GM12878 (cell line): ENCODE measurements around the gene FGF14. TPM values are rescaled to one million over a fixed set of nuclear protein-coding genes. Genes with fewer than 3 reads are reported as not detected.

ENCODE experiments used
- ATAC-seq: fragments of 200-7000 bp; cut with Tn5 transposase; 3 replicates; pipeline ENCODE4 v1.9.1; 2020; ENCODE audit warnings: mild to moderate bottlenecking, moderate library complexity
- BruUV-seq: library from RNA; stranded (reverse); fragments of 400-500 nt; replicated peaks from 2 replicates; lab custom pipeline; 2021; lab: Mats Ljungman, UMichigan
- CTCF ChIA-PET: fragments of 300-600 bp; sonication (Branson Sonifier 250); formaldehyde crosslinking; extraction: SDS; loops from one replicate; lab custom pipeline; 2021; ENCODE audit warnings: inconsistent platforms; lab: Yijun Ruan, JAX
- POLR2A ChIA-PET: fragments of 350-600 bp; formaldehyde crosslinking; extraction: SDS; loops from one replicate; lab custom pipeline; 2021; ENCODE audit warnings: inconsistent platforms; lab: Charles Lee
- RAD21 ChIA-PET: fragments of 300-600 bp; sonication (Branson Sonifier 250); formaldehyde crosslinking; loops from one replicate; lab custom pipeline; 2023; ENCODE audit warnings: antibody characterized with exemption; ENCODE audit not compliant: unreplicated experiment; lab: Charles Lee
- SMC1A ChIA-PET: fragments of 300-600 bp; sonication (Branson Sonifier 250); formaldehyde crosslinking; loops from one replicate; lab custom pipeline; 2023; ENCODE audit not compliant: unreplicated experiment, uncharacterized antibody; lab: Charles Lee
- DNase-seq: peaks from one replicate; pipeline ENCODE4 v3.0.0-alpha.2; 2011; ENCODE audit warnings: low read depth, low spot score
- FAIRE-seq: peaks from 3 replicates; lab custom pipeline; 2011; peaks lifted over from hg19 to GRCh38; lab: Jason Lieb, UNC
- H2AFZ ChIP-seq: 2 replicates; pipeline ENCODE4 v1.6.0; 2011; ENCODE audit warnings: low read depth, low read length, control low read depth; ENCODE audit not compliant: control insufficient read depth
- H3K27ac ChIP-seq: 2 replicates; pipeline ENCODE4 v1.5.1; 2011; ENCODE audit warnings: control low read depth; ENCODE audit not compliant: control insufficient read depth, insufficient read depth
- H3K27me3 ChIP-seq, 2 experiments: replicated peaks in 1 of 2; 2 replicates each; pipeline versions ENCODE4 v1.6.0 to v1.6.1; 2011; ENCODE audit warnings: low read length in 1 of 2; ENCODE audit not compliant: control insufficient read depth in 2 of 2, insufficient read depth in 2 of 2
- H3K36me3 ChIP-seq, 2 experiments: 2 replicates each; pipeline ENCODE4 v1.5.1; 2011; ENCODE audit warnings: low read length in 1 of 2; ENCODE audit not compliant: control insufficient read depth in 2 of 2, insufficient read depth in 2 of 2
- H3K4me1 ChIP-seq: 2 replicates; pipeline ENCODE4 v1.6.1; 2011; ENCODE audit warnings: mild to moderate bottlenecking, low read length, moderate library complexity, mixed read lengths; ENCODE audit not compliant: control insufficient read depth, insufficient read depth
- H3K4me2 ChIP-seq: 2 replicates; pipeline ENCODE4 v1.6.0; 2011; ENCODE audit warnings: control low read depth; ENCODE audit not compliant: control insufficient read depth, insufficient read depth
- H3K4me3 ChIP-seq: fragments of 200-600 bp; sonication (generic); 2 replicates; pipeline ENCODE4 v1.5.1; 2016
- H3K79me2 ChIP-seq: 2 replicates; pipeline ENCODE4 v1.6.0; 2011; ENCODE audit warnings: low read length; ENCODE audit not compliant: control insufficient read depth, insufficient read depth
- H3K9ac ChIP-seq: 2 replicates; pipeline ENCODE4 v1.8.0; 2011; ENCODE audit warnings: low read length, control low read depth, mixed read lengths; ENCODE audit not compliant: control insufficient read depth, insufficient read depth
- H3K9me3 ChIP-seq: replicated peaks from 3 replicates; pipeline ENCODE4 v1.5.1; 2011; ENCODE audit warnings: mild to moderate bottlenecking, low read length; ENCODE audit not compliant: control insufficient read depth, insufficient read depth
- H4K20me1 ChIP-seq: 2 replicates; pipeline ENCODE4 v1.6.0; 2011; ENCODE audit not compliant: control insufficient read depth, insufficient read depth
- E2F8 ChIP-seq: fragments of 450-650 bp; IDR thresholded peaks from 2 replicates; pipeline ENCODE4 v1.6.1; 2018; ENCODE audit warnings: mild to moderate bottlenecking, low read depth, moderate library complexity; ENCODE audit not compliant: partially characterized antibody
- GATAD2B ChIP-seq: fragments of 450-650 bp; conservative IDR thresholded peaks from 2 replicates; pipeline ENCODE4 v1.6.1; 2017; ENCODE audit warnings: low read depth, mild to moderate bottlenecking, moderate library complexity
- JUND ChIP-seq: IDR thresholded peaks from 2 replicates; pipeline ENCODE4 v1.6.1; 2012; ENCODE audit warnings: low read depth, mild to moderate bottlenecking, low read length, improper control_type of control experiment, moderate library complexity
- MEF2B ChIP-seq: fragments of 450-650 bp; IDR thresholded peaks from 2 replicates; pipeline ENCODE4 v1.6.1; 2018; ENCODE audit warnings: mild to moderate bottlenecking, moderate library complexity; ENCODE audit not compliant: partially characterized antibody, poor library complexity, severe bottlenecking
- RAD51 ChIP-seq: fragments of 450-650 bp; IDR thresholded peaks from 2 replicates; pipeline ENCODE4 v1.6.1; 2016; ENCODE audit warnings: moderate library complexity, mild to moderate bottlenecking, inconsistent platforms
- WGBS: methylation state at CpG from one replicate; pipeline ENCODE4 v1.1.6; 2016; ENCODE audit warnings: low lambda C conversion rate; ENCODE audit not compliant: insufficient replicate concordance, insufficient coverage; ENCODE audit errors: missing lambda C conversion rate; 5-methylcytosine and 5-hydroxymethylcytosine counted together
- in situ Hi-C: fragments of 300-500 bp; cut with MboI; formaldehyde crosslinking; loops from 9 replicates; pipeline ENCODE4 v1.14.3; 2018; ENCODE audit warnings: mixed read lengths
- intact Hi-C: fragments of 100-400 bp; cut with micrococcal nuclease; formaldehyde crosslinking; loops from one replicate; pipeline ENCODE4 v1.14.2; 2022; ENCODE audit not compliant: unreplicated experiment
- polyA plus RNA-seq, 11 experiments: library from polyadenylated mRNA; depleted of rRNA in 4 of 11; unstranded in 6 of 11; stranded (reverse) in 5 of 11; fragments of >200 nt; fragmentation: Nextera tagmentation in 4 of 11; fragmentation: Illumina TruSeq in 1 of 11; extraction: Ambion mirVana in 4 of 11; extraction: Trizol in 1 of 11; gene quantifications; 1 replicate in 1 of 11; 2 replicates in 10 of 11; pipeline versions ENCODE4 v1.2.1 to v1.2.3, GENCODE V29; 2011 to 2016; ENCODE audit warnings: inconsistent platforms in 2 of 11, missing spikeins in 2 of 11, low read depth in 1 of 11
- total RNA-seq, 4 experiments: library from RNA; depleted of rRNA in 3 of 4; stranded (reverse); fragments of >200 nt in 3 of 4; fragmentation: Illumina TruSeq in 1 of 4; extraction: Trizol in 1 of 4; gene quantifications; 2 replicates each; pipeline versions ENCODE4 v1.2.1 to v1.2.3, GENCODE V29; 2013 to 2021
- TF ChIP-seq, protein P1 (sequence below): fragments of 450-650 bp; IDR thresholded peaks from 2 replicates; pipeline ENCODE4 v1.6.1; 2018; ENCODE audit warnings: borderline replicate concordance, mild to moderate bottlenecking; ENCODE audit not compliant: partially characterized antibody

FGF14 gene
- total and polyA plus RNA-seq, 10 of the 15 experiments (the other 5 are each of a cell fraction or from before 2014, with no cell fraction given): under 0.01 to 0.44 (median 0.04) TPM

DNA sequence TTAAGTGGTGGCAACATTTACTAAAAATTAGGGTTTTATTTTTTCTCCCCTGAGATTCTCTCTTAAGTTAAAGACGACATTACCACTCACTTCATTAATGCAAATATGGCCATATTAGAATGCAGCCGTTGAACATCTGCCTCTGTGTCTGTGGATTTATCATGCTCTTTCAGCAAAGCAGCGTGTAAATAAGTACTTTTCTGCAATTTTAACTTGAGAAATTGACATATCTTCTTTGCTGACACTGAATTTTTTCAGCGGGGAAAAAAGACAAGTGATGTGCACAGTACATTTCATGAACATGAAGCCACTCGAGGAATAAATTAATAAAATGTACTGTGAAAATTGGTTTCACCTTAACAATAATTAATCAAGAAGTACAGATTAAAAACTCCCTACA, 543.0 kb downstream of the FGF14 start:
- Histone ChIP-seq H2AFZ (no peak overlapping the region), H3K9ac (no peak overlapping the region)
- no peak for ATAC-seq
- TF ChIP-seq, protein P1, sequence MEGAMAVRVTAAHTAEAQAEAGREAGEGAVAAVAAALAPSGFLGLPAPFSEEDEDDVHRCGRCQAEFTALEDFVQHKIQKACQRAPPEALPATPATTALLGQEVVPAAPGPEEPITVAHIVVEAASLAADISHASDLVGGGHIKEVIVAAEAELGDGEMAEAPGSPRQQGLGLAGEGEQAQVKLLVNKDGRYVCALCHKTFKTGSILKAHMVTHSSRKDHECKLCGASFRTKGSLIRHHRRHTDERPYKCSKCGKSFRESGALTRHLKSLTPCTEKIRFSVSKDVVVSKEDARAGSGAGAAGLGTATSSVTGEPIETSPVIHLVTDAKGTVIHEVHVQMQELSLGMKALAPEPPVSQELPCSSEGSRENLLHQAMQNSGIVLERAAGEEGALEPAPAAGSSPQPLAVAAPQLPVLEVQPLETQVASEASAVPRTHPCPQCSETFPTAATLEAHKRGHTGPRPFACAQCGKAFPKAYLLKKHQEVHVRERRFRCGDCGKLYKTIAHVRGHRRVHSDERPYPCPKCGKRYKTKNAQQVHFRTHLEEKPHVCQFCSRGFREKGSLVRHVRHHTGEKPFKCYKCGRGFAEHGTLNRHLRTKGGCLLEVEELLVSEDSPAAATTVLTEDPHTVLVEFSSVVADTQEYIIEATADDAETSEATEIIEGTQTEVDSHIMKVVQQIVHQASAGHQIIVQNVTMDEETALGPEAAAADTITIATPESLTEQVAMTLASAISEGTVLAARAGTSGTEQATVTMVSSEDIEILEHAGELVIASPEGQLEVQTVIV: no peak
- TF ChIP-seq MEF2B (no peak), GATAD2B (no peak)
- TF ChIP-seq, all 136 proteins: peak for 0
- peaks cover 0 to 1% of the 10 kb centered on the region in 2 experiments; a peak in 2 of 4 replicates for H3K27me3 ChIP-seq
- no peaks in the 10 kb centered on the region for H3K79me2 ChIP-seq
- 34% methylated on average over 5 of the region's 5 CpGs for WGBS
- H3K4me2 ChIP-seq: no peak overlapping the region
- in situ Hi-C loops: no loop called here
- DNase-seq (no peak), FAIRE-seq (no peak)
- no TSS peak for BruUV-seq
- ChIA-PET CTCF (interaction anchor here (1.0 kb wide), 1 partner anchor 84 kb away, joined by 3 read pairs; no protein-coding TSS in a partner anchor), POLR2A (no interaction called here), RAD21 (no interaction called here), SMC1A (no interaction called here)
- H4K20me1 ChIP-seq: no peaks in the 10 kb centered on the region
- no peak overlapping the region for H3K27ac ChIP-seq
- no peak overlapping the region for H3K4me3 ChIP-seq
- H3K4me1 ChIP-seq: no peaks in the 10 kb centered on the region
- no peaks in the 10 kb centered on the region for H3K36me3 ChIP-seq
- intact Hi-C loops: no loop called here
- no peaks in the 10 kb centered on the region for H3K9me3 ChIP-seq

DNA sequence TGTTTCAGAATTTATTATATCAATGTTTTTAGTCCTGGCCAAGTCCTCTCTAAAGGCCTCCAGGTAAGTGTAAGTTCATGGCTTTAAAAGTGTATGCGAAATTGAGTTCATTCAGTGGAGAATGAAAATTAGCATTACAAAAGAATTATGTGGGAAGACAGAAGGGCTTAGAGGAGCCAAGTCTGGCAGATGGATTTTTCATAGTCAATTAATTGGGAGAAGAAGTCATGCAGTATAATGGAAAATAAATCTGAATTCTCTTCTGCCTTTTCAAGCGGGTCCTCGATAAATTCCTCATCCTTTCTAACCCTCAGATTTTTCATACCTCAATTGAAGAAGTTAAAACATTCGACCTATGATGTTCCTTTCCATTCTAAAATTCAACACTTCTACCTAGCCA, 555.1 kb downstream of the FGF14 start:
- Histone ChIP-seq H3K9ac (no peak overlapping the region), H2AFZ (no peak overlapping the region), H3K4me1 (no peaks in the 10 kb centered on the region), H3K4me2 (no peak overlapping the region), H3K4me3 (no peak overlapping the region)
- ChIA-PET SMC1A (interaction anchor here (0.9 kb wide), 1 partner anchor 705 kb away, joined by 3 read pairs; no protein-coding TSS in a partner anchor), CTCF (no interaction called here), POLR2A (no interaction called here)
- in situ Hi-C loops (no loop called here), intact Hi-C loops (no loop called here)
- DNase-seq (no peak), ATAC-seq (no peak)
- WGBS: 65% methylated on average over 4 of the region's 4 CpGs
- no peak for TF ChIP-seq RAD51
- no peak for TF ChIP-seq JUND
- no peak for TF ChIP-seq E2F8
- TF ChIP-seq, all 136 proteins: peak for 0
- FAIRE-seq: no peak
- H3K27me3 ChIP-seq: no peaks in the 10 kb centered on the region; a peak in 2 of 4 replicates
- H3K9me3 ChIP-seq: no peaks in the 10 kb centered on the region
- no peak overlapping the region for H3K27ac ChIP-seq
- RAD21 ChIA-PET: no interaction called here
- no peaks in the 10 kb centered on the region for H3K36me3 ChIP-seq
- BruUV-seq: no TSS peak
- H3K79me2 ChIP-seq: no peaks in the 10 kb centered on the region
- H4K20me1 ChIP-seq: no peaks in the 10 kb centered on the region
